ENCODE measurements around the gene ROBO2.

The ROBO2 gene

GRCh38 chr3:77690284-77690845, 650.5 kb downstream of the ROBO2 start:
- H3K9me3 ChIP-seq (ENCODE audit: control extremely low read depth in 1 of 5, control insufficient read depth in 4 of 5, insufficient read depth in 2 of 5, low read depth in 1 of 5, low read length in 4 of 5) = no peaks in the 10 kb centered on the region
- H3K27ac ChIP-seq (ENCODE audit: insufficient read depth in 1 of 2, low read depth in 1 of 2, low read length in 2 of 2, poor library complexity in 1 of 2, severe bottlenecking in 2 of 2) = no peak overlapping the region
- no peaks in the 10 kb centered on the region for H3K27me3 ChIP-seq (replicated peaks in 2 of 5; ENCODE audit: control insufficient read depth in 4 of 5, insufficient read depth in 5 of 5, low read length in 4 of 5)
- no peak for DNase-seq
- ChIA-PET CTCF (no interaction called here), POLR2A (no interaction called here)
- no peak overlapping the region for H3K4me3 ChIP-seq (ENCODE audit: control insufficient read depth in 1 of 7, extremely low read depth in 1 of 7, insufficient read depth in 4 of 7, low read depth in 2 of 7, low read length in 6 of 7)
- no peaks in the 10 kb centered on the region for H3K36me3 ChIP-seq (ENCODE audit: control insufficient read depth in 4 of 4, insufficient read depth in 4 of 4, low read length in 3 of 4)
- WGBS (ENCODE audit: insufficient coverage) = 86% methylated on average over 6 of the region's 7 CpGs
- no peaks in the 10 kb centered on the region for H3K4me1 ChIP-seq (ENCODE audit: control extremely low read depth in 1 of 4, control insufficient read depth in 4 of 4, insufficient read depth in 4 of 4, low read length in 3 of 4)

- Histone ChIP-seq H3K27ac (ENCODE audit: insufficient read depth in 1 of 2, low read depth in 1 of 2, low read length in 2 of 2, poor library complexity in 1 of 2, severe bottlenecking in 2 of 2) (no peak overlapping the region), H3K4me3 (ENCODE audit: control insufficient read depth in 1 of 7, extremely low read depth in 1 of 7, insufficient read depth in 4 of 7, low read depth in 2 of 7, low read length in 6 of 7) (no peak overlapping the region), H3K36me3 (ENCODE audit: control insufficient read depth in 4 of 4, insufficient read depth in 4 of 4, low read length in 3 of 4) (no peaks in the 10 kb centered on the region), H3K27me3 (replicated peaks in 2 of 5; ENCODE audit: control insufficient read depth in 4 of 5, insufficient read depth in 5 of 5, low read length in 4 of 5) (no peaks in the 10 kb centered on the region), H3K9me3 (ENCODE audit: control extremely low read depth in 1 of 5, control insufficient read depth in 4 of 5, insufficient read depth in 2 of 5, low read depth in 1 of 5, low read length in 4 of 5) (peaks cover 0 to 3% (median 0%) of the 10 kb centered on the region in 5 experiments), H3K4me1 (ENCODE audit: control extremely low read depth in 1 of 4, control insufficient read depth in 4 of 4, insufficient read depth in 4 of 4, low read length in 3 of 4) (no peaks in the 10 kb centered on the region)
- DNase-seq = no peak
- 94% methylated on average over 2 of the region's 2 CpGs for WGBS (ENCODE audit: insufficient coverage)
- ChIA-PET CTCF (no interaction called here), POLR2A (no interaction called here)
These were observed 653.2 kb downstream of the ROBO2 start for GRCh38 chr3:77693147-77693546.

- Histone ChIP-seq H3K36me3 (ENCODE audit: control insufficient read depth in 4 of 4, insufficient read depth in 4 of 4, low read length in 3 of 4) (no peaks in the 10 kb centered on the region), H3K4me3 (ENCODE audit: control insufficient read depth in 1 of 7, extremely low read depth in 1 of 7, insufficient read depth in 4 of 7, low read depth in 2 of 7, low read length in 6 of 7) (no peak overlapping the region), H3K4me1 (ENCODE audit: control extremely low read depth in 1 of 4, control insufficient read depth in 4 of 4, insufficient read depth in 4 of 4, low read length in 3 of 4) (no peaks in the 10 kb centered on the region), H3K9me3 (ENCODE audit: control extremely low read depth in 1 of 5, control insufficient read depth in 4 of 5, insufficient read depth in 2 of 5, low read depth in 1 of 5, low read length in 4 of 5) (peaks cover 0 to 3% (median 0%) of the 10 kb centered on the region in 5 experiments), H3K27me3 (replicated peaks in 2 of 5; ENCODE audit: control insufficient read depth in 4 of 5, insufficient read depth in 5 of 5, low read length in 4 of 5) (no peaks in the 10 kb centered on the region), H3K27ac (ENCODE audit: insufficient read depth in 1 of 2, low read depth in 1 of 2, low read length in 2 of 2, poor library complexity in 1 of 2, severe bottlenecking in 2 of 2) (no peak overlapping the region)
- CTCF ChIA-PET = no interaction called here
- POLR2A ChIA-PET = no interaction called here
- 97% methylated on average over 2 of the region's 3 CpGs for WGBS (ENCODE audit: insufficient coverage)
- no peak for DNase-seq
These were observed 659.3 kb downstream of the ROBO2 start for GRCh38 chr3:77699125-77699691.

Measured in common myeloid progenitor, CD34-positive (primary cell).